Brain pericyte (primary cell): ENCODE data around the gene ABLIM3.
A peak's percentile ranks its signal among the peaks of the same experiment; 100 is the strongest.

Experiments
- DNase-seq: peaks from one replicate; pipeline ENCODE4 v3.0.0-alpha.2; 2012; ENCODE audit warnings: low read depth, low spot score

Gene ABLIM3

GRCh38 chr5:149141224-149141956 is at the start of gene ABLIM3:
Gene ABLIM3 (plus strand): TSS chr5:149141493. CDS start chr5:149142096, 603 bp downstream.
- DNase-seq: no peak

- DNase-seq: no peak
Measured at GRCh38 chr5:149093625-149094024, 47.7 kb upstream of the ABLIM3 start.

DNA sequence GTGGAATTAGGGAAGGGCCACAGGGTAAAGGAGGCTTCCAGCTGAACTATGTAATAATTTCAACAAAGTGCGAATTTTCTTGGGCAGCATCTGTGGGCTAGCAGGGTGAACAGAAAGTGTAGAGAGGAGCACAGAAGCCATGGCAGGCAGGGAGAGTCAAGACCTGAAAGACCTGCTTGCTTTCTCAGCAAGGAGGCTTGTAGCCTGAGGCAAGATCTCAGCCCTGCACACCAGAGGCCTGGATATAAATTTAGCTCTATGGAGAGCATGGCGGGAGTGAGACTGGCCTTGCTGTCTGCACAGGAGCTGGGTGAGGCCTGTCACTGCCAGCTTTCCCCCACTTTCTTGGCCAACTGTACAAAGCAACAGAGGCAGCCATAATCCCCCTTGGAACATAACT is 46.3 kb upstream of the ABLIM3 start:
- DNase-seq: no peak

DNA sequence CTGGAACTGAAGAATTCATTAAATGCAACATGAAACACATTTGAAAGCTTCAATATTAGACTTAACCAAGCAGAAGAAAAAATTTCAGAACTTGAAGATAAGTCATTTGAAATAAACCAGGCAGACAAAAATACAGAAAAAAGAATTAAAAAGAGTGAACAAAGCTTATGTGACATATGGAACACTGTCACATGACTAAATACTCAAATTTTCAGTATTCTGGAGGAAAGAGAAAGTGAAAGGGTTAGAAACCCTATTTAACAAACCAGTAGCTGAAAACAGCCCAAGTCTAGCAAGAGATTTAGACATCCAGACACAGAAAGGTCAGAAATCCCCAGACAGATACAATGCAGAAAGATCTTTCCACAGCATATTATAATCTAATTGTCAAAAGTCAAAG is 41.4 kb upstream of the ABLIM3 start:
- no peak for DNase-seq

GRCh38 chr5:149100331-149100730 is 41.0 kb upstream of the ABLIM3 start:
- DNase-seq: no peak

GRCh38 chr5:149108651-149109280 is 32.5 kb upstream of the ABLIM3 start:
- no peak for DNase-seq

- DNase-seq: no peak
Measured at GRCh38 chr5:149110406-149110805, 30.9 kb upstream of the ABLIM3 start.

GRCh38 chr5:149113669-149114068 is 27.6 kb upstream of the ABLIM3 start:
- no peak for DNase-seq

GRCh38 chr5:149114403-149115312 is 26.6 kb upstream of the ABLIM3 start:
- DNase-seq: peak; percentile 31

GRCh38 chr5:149117970-149118369 is 23.3 kb upstream of the ABLIM3 start:
- no peak for DNase-seq

DNA sequence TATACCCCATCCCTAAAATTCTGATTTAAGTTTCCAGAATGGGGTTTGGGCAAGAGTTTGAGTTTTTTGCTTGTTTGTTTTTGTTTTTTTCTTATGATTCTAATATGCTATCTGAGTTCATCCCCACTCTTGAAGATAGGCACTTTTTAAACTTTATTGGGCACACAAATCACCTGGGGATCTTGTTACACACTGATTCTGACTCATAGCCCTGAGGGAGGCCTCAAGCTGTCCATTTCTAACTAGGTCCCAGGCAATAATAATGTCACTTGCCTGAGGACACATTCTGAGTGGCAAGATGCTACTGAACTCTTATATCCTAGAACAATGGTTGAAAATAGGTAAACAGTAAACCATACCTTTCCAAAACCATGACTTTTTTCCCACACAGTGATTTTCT is 22.8 kb upstream of the ABLIM3 start:
- no peak for DNase-seq

- no peak for DNase-seq
Measured at GRCh38 chr5:149121145-149121544, 20.1 kb upstream of the ABLIM3 start.

DNA sequence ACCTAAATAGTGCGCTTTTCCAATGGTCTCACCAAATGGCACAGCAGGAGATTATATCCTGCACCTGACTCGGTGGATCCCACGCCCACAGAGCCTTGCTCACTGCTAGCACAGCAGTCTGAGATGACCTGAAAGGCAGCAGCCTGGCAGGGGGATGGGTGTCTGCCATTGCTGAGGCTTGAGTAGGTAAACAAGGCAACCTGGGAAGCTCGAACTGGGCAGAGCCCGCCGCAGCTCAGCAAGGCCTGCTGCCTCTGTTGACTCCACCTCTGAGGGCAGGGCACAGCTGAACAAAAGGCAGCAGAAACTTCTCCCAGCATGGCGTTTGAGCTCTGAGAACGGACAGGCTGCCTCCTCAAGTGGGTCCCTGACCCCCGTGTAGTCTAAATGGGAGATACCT is 18.1 kb upstream of the ABLIM3 start:
- no peak for DNase-seq

DNA sequence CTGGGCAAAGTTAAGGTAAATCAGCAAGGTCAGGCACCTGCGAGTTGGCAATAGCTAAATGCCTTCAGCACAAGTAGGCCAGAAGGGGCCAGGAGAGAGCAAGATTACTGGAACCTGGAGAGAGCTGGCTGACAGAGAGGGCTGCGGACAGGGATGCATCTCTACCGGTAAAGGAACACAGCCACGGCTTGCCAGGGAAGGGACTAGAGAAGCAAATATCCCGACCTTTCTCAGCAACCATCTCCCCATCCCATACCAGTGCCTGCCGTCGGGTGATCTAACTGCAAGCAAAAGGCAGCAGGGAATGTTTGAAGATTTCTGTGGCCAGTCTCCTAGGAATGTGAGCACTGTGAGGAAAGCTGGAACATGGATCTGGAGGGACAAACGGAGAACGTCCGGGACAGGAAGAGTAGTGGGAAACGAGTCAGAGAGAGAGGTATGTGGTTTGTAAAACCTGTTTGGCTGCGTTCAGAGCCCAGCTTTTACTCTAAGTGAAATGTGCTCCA is 15.9 kb upstream of the ABLIM3 start:
- DNase-seq: no peak

GRCh38 chr5:149126906-149127305 is 14.4 kb upstream of the ABLIM3 start:
- no peak for DNase-seq

GRCh38 chr5:149127394-149127955 is 13.8 kb upstream of the ABLIM3 start:
- DNase-seq: no peak

DNA sequence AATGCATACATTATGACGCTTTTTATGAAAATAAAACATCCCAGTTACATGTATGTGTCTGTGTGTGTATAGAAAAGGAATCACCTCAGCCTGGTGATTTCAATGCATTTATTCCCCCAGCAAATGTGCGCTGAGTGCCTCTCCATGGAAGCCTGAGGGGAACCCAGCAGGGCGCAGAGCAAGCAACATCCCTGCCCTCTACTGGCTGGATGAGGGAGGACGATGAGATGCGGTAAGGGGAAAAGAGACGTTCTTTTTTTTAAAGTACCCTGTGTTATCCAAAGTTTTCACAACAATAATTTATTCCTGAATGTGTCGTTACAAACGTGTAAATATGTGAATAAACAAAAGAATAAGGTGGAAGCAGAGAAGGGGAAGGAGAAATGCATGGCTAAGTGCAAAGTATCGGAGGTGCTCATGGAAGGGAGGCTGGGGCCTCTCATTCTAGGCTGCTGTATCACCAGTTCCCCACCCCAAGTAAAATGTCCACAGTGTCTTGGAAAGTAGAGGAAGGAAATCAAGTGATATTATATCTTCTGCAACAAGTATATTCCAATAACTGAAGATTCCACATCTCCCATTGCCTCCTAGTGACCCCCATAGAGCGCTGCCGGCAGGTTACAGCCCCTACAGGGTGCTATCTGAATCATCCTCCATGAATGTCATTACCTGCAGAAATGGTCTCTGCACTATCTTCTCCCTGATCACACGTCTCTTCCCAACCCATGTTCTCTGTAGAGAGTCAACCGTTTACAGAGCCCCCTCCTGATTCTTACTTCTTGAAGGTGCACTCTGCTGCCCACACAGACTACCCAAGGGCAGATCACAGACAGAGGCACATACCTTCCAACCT is 13.0 kb upstream of the ABLIM3 start:
- DNase-seq: no peak

GRCh38 chr5:149129181-149129580 is 12.1 kb upstream of the ABLIM3 start:
- DNase-seq: no peak

- DNase-seq: no peak
Measured at GRCh38 chr5:149130121-149130914, 11.0 kb upstream of the ABLIM3 start.

- DNase-seq: no peak
Measured at GRCh38 chr5:149132474-149132873, 8.8 kb upstream of the ABLIM3 start.
